Measurements from ENCODE around the gene NFIL3.
"Not testable (repeated sequence)": the region's sequence is repeated elsewhere in the genome, so short reads cannot be mapped to it uniquely, and the experiment has no call there.

The NFIL3 gene

DNA sequence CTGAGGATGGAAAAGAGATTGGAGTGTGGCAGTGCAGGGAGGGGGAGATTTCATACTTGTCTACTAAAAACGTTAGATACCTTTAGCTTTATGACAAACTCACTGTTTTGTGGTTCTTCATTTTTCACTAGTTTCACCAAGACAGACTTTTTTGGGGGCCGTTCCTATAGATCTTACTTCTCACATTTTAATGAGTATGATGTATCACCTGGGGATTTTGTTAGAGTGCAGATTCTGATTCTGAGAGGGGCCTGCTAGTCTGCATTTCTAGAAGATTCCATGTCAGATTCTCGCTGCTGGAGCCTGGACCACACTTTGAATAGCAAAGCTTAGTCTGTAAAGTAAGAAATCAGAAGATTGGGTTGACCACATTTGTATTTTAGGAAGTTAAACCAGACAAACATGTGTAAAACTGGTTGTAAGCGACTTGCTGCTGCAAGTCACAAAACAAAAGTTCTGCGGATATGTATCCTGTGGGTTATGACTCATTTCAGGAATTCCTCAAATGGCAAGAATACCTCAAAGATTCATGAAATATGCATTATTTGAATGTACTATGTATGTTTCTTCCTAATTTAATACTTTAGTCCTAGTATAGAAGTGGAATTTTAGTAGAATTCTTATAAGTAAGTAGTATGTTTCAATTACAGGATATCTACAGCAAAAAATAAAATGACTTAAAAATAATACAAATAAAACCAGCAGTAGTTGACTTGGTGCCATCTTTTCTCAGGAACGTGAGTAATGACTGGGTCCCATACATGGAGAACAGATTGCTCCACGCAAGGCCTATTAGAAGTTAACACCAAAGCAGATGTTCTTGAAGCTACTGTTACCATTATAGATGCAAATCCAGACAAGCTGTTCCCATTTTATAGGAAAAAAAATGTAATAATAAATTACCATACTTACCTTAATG is 27.8 kb downstream of the NFIL3 start:
- FAIRE-seq = peak; percentile 92
- peak; percentile 61 for DNase-seq (ENCODE audit: low spot score)

DNA sequence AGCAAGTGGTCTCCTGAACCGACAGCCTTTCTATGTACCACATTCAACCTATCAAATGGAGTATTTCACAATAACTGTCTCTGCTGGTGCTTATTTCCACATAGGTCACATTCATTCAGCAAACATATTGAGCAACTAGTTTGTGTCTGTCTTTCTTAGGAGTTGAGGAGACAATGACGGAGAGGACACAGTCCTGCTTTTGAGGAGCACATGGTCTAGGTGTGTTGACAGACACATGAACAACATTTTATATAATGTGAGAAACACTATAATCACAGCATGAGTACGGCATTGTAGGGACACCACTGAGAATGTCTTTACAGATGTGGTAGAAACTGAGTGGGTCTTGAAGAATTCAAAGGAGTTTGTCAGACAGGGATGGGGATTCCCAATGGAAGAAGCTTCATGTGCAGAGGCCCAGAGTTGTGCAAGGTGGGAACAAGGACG is 28.5 kb downstream of the NFIL3 start:
- DNase-seq (ENCODE audit: low spot score) = no peak
- FAIRE-seq = no peak

DNA sequence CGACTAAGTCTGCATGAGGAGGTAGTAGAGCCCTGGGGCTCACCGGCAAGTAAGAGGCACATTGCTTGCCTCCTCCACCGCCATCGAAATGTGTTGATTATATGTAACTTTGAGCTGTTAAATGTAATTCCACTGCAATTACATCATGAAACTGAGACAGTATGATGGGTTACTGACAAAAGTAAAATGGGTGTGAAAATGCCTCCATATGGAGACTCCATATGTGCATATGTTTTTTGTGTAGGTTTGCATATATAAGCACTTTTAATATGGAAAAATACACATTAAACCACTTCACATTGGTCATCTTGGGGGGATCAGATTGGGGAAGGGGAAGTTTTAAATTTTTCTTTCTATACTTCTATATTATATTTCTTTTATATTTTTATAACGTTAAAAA is 29.8 kb downstream of the NFIL3 start:
- DNase-seq (ENCODE audit: low spot score) (no peak), FAIRE-seq (no peak)

DNA sequence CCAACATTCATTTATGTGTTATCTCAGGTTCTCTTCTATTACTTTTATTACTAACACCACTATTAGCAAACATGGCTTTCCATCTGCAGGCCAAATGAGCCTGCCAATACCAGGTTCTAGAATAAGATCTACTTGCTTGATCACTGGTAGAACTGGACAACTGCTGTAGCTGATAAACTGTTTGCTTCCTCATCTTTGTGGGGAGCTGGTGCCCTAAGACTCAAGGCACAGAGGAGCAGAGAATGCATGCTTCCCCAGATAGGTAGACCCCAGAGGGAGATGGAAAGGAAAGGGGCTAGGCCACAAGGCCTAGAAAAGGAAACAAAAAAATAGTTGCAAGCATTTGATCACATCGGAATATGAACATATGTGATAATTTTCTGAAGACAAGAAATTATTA is 31.2 kb downstream of the NFIL3 start:
- no peak for FAIRE-seq
- no peak for DNase-seq (ENCODE audit: low spot score)

DNA sequence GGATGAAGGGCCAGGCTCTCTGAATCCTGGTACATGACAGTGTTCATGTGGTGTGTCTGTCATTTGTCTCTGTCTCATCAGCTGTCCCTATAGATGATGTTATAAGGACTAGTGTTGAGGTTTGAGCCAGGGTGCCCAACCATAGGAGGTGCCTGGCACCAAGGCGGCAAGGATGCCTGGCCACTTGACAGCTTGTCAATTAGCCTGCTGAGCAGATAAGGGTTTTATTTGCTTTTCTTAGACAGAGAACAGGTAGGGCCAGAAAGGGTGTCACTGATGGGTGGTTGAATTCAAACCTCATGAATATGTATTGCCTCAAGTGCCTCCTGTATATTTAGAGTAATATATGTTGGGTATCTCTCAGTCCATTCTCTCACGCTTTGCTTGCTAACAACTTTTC is 31.8 kb downstream of the NFIL3 start:
- FAIRE-seq (no peak), DNase-seq (ENCODE audit: low spot score) (no peak)

DNA sequence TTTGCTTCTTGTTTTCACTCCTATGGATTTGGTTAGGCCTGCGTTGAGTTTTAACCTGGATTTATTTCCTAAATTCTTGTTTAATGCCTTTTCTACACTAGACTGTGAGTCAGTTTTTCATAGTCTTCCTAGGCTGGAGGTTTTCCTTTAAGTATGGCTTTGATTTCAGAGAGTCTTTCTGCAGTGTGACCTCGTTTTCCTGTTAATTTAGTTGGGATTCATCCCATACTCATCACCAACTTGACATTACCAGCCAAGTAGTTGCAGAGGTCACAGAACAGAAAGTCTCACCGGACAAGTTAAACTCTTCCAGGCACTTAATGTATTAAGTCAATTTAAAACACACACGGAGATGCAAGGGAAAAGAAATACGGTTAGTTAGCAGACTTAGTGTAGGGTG is 32.2 kb downstream of the NFIL3 start:
- no peak for FAIRE-seq
- DNase-seq (ENCODE audit: low spot score) = no peak

DNA sequence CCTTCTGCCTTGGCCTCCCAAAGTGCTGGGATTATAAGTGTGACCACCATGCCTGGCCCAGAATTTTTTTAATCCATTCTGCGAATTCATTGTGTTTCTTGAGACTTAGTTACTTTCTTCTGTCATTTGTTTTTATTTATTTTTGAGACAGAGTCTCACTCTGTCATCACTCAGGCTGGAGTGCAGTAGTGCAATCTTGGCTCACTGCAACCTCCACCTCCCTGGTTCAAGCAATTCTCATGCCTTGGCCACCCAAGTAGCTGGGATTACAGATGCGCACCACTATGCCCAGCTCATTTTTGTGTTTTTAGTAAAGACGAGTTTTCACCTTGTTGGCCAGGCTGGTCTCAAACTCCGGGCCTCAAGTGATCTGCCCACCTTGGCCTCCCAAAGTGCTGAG is 33.9 kb downstream of the NFIL3 start:
- DNase-seq (ENCODE audit: low spot score); FAIRE-seq: not testable (repeated sequence)

DNA sequence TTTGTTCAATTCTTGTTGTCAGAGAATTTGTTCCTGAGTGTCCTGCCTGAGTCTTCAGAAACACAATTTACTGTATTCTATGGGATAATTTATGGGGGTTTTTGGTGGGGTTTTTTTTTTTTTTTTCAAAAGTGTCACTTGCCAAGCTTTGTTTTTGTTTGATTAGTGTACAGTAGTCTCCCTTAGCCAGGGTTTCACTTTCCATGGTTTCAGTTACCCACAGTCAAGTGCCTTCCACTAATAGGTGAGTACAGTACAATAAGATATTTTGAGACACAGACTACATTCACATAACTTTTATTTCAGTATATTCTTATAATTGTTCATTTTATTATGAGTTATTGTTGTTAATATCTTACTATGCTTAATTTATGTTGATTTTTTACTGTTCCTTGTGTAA is 36.9 kb downstream of the NFIL3 start:
- no peak for FAIRE-seq
- DNase-seq (ENCODE audit: low spot score) = no peak

DNA sequence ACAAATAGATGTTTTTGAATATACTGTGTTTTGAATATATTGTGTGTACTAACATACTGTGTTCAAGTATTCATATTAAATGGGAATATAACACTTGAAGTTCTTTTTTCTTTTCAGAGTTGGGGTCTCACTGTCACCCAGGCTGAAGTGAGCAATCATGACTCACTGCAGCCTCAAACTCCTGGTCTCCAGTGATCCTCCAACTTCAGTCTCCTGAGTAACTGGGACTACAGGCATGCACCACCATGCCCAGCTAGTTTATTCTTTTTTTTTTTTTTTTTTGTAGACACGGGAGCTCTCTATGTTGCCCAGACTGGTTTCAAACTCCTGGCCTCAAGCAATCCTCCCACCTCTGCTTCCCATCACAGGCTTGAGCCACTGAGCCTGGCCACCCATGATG is 38.7 kb downstream of the NFIL3 start:
- DNase-seq (ENCODE audit: low spot score) (no peak), FAIRE-seq (no peak)

DNA sequence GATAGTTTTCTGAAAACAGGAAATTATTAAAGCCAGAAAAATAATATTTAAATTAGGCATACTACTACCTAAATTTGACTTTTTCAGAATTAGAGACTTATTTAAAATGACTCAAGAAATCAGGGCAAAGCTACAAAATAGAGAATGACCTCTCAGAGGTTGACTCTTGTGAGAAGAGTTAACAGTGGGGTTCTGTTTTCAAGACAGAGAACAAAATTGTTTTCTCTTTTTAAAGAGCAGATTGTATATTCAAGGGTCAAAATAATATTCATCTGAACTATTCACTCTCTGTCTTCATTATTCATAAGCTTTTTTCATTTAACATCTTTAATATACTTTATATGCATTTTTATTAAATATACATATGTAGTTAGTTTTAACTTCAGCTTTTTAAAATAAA is 40.1 kb downstream of the NFIL3 start:
- peak; percentile 52 for FAIRE-seq
- no peak for DNase-seq (ENCODE audit: low spot score)

DNA sequence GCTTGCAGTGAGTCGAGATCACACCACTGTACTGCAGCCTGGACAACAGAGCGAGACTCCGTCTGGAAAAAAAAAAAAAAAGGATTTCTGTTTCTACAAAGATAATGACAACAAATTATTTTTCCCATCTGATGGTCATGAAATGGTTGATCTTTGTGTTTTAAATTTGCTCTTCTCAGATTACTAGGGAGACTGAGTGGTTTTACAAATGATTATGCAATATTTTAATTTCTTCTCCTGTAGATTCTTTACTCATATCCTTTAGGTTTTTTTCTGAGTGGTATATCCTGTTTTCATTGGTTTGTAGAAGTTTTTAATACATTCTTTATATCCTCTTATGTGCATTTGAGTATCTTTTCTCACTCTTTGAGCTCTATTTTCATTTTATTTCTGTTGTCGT is 41.3 kb downstream of the NFIL3 start:
- FAIRE-seq (no peak), DNase-seq (ENCODE audit: low spot score) (no peak)

DNA sequence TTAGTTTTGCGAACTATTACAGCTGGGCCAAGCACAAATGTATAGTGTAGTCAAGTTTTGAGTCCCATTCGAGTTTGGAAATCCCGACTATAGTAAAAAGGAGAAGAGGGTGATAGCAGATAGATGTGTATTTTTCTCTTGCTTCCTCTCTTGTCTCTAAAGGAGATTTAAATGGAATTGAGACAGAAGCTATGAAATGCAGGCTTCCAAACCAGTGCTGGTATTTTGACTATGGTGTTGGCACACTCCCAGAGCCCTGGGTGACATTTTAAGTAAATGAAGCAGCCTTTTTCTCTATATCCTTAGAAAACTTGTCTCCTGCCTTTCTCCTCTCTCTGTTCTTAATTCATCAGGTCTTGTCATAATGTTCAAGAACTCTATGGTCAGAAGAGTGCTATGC is 44.2 kb downstream of the NFIL3 start:
- FAIRE-seq (no peak), DNase-seq (ENCODE audit: low spot score) (no peak)

DNA sequence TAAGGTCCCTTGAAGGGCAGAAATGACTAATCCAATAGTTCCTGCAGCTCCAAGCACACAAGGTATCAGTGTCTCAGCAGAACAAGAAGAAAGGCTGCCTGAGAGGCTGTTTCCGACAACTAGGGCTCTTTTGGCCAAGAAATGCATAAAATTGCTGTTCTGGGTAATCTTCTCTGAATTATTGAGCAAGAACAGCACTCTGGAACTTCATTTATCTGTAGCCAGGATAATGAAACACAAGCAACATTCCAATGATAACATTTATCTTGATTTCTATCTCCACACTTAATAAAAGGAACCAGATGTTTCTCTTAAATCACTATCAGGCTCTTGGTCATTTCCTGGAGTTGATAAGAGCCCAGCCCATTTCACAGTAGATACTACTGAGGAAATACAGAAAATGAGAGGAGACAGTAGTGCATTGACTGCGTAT is 44.9 kb downstream of the NFIL3 start:
- FAIRE-seq (no peak), DNase-seq (ENCODE audit: low spot score) (no peak)

DNA sequence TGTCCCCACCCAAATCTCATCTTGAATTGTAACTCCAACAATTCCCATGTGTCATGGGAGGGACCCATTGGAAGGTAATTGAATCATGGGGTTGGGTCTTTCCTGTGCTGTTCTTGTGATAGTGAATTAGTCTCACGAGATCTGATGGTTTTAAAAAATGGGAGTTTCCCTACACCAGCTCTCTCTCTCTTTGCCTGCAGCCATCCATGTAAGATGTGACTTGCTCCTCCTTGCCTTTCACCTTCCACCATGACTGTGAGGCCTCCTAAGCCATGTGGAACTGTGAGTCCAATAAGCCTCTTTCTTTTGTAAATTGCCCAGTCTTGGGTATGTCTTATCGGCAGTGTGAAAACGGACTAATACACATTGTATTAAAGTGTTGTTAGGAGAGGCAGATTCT is 45.6 kb downstream of the NFIL3 start:
- not testable (repeated sequence) for FAIRE-seq; DNase-seq (ENCODE audit: low spot score)

DNA sequence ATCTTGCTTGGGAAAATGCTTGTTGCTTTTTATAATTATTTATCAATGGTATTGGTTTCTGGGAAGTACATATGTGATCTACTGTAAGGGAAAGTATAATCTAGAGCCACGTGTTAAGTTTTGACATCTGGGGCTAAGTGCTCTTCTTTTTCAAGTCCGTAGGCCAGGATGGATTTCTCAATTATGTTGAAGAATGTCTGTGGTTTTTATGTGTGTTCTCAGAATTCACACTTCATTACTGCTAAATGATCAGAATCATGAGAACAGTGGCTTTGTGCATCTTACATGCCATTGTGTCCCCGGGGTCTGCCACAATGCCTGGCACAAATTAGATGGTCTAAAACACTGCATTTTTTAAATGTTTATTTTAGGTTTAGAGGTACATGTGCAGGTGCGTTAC is 47.4 kb downstream of the NFIL3 start:
- FAIRE-seq (no peak), DNase-seq (ENCODE audit: low spot score) (no peak)

DNA sequence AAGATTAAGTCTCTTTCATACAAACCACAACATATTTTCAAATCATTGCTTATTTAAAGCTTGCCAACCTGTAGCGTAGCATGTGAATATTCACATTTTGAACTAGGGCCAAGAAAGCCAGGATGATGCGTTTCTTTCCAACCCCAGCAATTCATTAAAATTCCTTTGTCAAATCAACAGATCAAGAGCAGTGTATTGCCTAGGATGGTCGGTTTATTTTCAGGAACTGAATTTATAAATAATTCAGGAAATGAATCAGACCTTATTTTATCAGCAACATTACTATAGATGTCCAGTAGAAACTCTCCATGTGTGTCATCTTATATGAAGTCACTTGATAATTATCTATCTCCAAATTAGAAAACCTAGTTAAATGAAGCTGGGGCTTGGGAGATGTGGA is 48.7 kb downstream of the NFIL3 start:
- DNase-seq (ENCODE audit: low spot score) (peak; percentile 11), FAIRE-seq (no peak)

DNA sequence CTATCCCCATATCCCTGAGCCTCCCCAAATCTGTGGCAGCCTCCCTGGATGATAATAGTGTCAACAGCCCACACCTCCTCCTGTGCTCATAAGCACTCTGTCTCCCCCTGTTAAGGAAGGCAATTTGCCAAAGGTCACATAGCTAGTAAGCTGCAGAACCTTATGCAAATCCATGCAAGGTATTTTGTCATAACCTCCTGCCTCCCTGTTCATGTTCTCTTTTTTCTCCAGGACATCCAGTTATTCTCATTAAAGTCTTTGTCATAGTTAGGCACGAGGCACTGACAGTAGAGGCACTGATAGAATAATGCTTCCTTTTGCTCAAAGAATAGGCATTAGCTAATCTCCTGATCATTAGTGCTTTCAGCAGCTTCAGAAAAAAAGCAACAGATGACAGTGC is 51.7 kb downstream of the NFIL3 start:
- DNase-seq (ENCODE audit: low spot score) (no peak), FAIRE-seq (no peak)

DNA sequence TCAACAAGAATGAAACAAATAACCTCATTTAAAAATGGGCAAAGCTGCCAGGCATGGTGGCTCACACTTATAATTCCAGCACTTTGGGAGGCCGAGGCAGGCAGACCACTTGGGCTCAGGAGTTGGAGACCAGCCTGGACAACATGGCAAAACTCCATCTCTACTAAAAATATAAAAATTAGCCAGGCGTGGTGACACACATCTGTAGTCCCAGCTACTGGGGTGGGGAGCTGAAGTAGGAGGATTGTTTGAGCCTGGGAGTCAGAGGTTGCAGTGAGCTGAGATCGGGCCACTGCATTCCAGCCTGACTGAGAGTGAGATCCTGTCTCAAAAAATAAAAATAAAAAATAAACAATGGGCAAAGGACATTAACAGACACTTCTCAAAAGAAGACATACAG is 53.6 kb downstream of the NFIL3 start:
- FAIRE-seq; DNase-seq (ENCODE audit: low spot score): not testable (repeated sequence)

DNA sequence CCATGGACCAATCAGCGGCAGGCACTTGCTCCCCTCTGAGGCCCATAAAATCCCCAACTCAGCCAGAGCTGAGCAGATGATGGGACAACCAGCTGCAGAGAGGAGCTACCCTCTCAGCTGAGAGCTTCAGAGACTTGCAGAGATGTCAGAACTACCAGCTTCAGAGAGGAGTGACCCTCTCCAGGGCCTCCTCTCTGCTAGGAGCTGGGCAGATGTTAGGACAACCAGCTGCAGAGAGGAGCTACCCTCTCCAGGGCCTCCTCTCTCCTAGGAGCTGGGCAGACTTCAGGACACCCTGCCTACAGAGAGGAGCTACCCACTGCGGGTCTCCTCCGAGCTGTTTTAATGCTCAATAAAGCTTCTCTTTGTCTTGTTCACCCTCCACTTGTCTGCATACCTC is 58.9 kb downstream of the NFIL3 start:
- DNase-seq (ENCODE audit: low spot score) = no peak
- FAIRE-seq = no peak

DNA sequence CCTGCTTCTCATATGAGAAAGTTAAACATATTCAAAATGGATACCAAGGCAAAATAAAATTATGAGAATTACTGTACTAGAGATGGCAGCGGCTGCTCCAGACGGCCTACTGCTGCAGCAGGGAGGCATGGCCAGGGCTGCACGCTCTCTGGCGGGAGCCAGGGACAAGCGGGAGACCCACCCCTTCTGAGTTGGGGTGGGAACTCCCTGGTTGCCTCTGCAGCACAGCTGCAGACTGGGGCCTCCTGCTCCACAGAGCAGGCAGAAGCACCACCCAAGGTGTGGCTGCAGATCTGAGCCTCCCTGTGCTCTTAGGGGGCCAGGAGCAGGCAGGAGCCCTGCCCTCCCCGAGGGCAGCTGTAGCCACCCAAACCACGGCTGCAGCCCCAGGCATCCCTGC is 59.6 kb downstream of the NFIL3 start:
- DNase-seq (ENCODE audit: low spot score) (no peak), FAIRE-seq (no peak)

DNA sequence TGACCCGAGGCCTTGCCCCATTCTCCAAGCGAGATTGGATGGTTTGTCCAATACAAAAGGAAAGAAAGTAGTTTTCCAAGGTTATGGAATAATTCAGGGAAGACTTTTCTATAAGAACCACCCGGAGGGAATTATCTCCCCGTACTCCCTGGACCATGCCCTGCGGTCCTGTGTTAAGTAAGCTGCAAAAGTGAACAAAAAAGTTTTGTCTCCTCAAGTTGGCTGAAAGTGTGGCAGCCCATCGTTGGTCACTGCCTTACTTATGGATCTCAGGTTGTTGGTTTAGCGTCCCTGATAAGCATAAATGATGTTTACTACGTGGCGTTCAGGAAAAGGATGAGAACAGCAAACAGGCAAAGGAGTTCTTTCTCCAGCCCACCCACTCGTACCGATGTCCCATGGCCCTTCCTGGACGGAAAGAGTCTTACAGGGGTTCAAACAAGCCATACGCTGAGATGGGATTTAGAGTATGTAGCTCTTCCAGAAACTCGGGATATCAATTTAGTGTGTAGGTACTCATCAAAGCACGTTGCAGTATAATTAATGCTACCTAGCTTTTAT is 61.5 kb downstream of the NFIL3 start:
- FAIRE-seq (no peak), DNase-seq (ENCODE audit: low spot score) (no peak)

DNA sequence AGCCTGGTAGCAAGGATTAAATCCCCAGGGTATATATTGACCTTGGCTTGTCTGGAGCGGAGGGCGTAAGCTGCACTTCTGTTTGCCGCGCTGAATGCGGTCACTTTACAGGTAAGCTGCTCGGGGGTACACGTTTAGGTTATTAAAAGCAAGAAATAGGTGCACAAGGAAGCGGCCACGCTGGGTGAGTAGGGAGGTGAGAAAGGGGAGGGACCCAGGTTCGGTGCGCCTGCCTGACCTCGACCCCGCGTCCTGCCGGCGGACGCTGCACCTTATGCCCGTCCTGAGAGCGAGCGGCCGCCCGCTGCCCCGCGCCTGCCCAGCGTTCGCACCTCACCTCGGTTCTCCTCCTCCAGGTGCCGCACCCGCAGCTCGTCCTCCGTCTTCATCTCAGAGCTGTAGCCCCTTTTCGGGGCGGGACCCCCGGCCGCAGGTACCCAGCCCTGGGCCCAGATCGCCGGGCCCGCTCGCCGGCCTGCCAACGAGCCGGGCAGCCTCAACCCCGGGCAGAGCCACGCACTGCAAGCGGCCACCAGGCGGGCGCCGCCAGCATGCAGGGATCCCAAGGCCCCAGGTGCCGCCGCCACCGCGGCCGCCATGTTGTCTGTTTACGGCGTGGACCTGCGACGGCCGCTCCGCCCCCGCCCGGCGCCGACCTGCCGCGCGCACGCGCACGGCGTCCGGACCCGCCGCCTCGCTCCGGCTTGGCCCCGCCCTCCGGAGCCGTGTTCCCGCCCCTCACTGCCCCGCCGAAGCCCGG is 62.2 kb downstream of the NFIL3 start, which contains the start of gene AUH:
AUH (minus strand) TSS at position 628 of the 760 bp plus-strand sequence; CDS start at position 599, 29 bp downstream.
- peak; percentile 57 for DNase-seq (ENCODE audit: low spot score)
- no peak for FAIRE-seq

Data from RCC 7860 (cell line).